Measurements from ENCODE around the gene SMOC1. TPM values are rescaled to one million over a fixed set of nuclear protein-coding genes. Genes with fewer than 3 reads are reported as not detected.
A peak's percentile ranks its signal among the peaks of the same experiment; 100 is the strongest.

SMOC1 gene
- total RNA-seq, 1 donor from 2014 or later: 12.2 TPM

- peak; percentile 37 to 76 for DNase-seq (ENCODE audit: low spot score in 2 of 2)
- no peak for FAIRE-seq
Measured at GRCh38 chr14:70027785-70028428, 148.7 kb downstream of the SMOC1 start.

DNA sequence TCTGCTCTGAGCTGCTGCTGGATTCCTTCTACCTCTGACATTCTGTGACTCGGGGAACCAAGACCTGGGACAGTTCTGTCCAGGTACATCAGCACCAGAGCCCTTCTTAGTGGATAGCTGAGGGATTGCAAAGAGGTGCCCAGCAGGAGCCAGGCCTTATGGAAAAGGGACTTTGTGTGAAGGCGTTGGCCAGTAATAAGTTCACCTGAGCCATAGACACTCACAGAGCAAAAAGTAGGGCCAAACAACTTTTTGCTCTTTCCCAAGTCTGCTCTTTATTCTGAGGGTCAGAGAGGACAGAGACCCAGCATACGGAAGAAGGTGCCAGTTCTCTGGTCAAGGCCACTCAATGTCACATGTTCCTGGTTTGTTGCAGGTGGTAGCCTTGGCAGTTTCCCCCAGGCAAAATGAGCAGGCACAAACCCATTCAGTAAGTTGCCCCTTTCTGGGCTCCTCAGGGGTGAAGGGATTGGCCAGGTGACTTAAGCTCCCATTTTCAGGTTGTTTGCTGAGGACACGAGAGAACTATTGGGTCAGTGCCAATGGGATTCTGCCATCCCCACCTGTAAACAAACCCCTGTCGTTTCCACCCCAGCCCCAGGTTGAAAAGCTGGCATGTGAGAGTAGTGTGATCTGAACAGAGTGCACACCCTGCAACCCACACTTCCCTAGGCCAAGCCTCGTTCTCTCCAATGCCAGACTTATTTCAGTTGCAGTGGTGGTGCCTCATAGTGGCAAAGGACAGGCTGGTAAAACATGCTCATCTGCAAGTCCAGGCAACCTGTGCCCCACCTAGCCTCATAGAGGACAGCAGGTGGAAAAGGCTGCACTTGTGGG is 150.3 kb downstream of the SMOC1 start:
- DNase-seq (ENCODE audit: low spot score in 2 of 2): no peak

GRCh38 chr14:70032016-70032415 is 152.8 kb downstream of the SMOC1 start:
- no peak for FAIRE-seq
- DNase-seq (ENCODE audit: low spot score in 2 of 2): no peak

More for the DNA sequence above, 150.3 kb downstream of the SMOC1 start:
- no peak for FAIRE-seq

- no peak for FAIRE-seq
- no peak for DNase-seq (ENCODE audit: low spot score in 2 of 2)
Measured at GRCh38 chr14:70032447-70032846, 153.2 kb downstream of the SMOC1 start.

GRCh38 chr14:70033116-70033515 is 153.9 kb downstream of the SMOC1 start:
- FAIRE-seq (no peak), DNase-seq (ENCODE audit: low spot score in 2 of 2) (no peak)

- FAIRE-seq (no peak), DNase-seq (ENCODE audit: low spot score in 2 of 2) (no peak)
Measured at GRCh38 chr14:70033561-70033960, 154.3 kb downstream of the SMOC1 start.

DNA sequence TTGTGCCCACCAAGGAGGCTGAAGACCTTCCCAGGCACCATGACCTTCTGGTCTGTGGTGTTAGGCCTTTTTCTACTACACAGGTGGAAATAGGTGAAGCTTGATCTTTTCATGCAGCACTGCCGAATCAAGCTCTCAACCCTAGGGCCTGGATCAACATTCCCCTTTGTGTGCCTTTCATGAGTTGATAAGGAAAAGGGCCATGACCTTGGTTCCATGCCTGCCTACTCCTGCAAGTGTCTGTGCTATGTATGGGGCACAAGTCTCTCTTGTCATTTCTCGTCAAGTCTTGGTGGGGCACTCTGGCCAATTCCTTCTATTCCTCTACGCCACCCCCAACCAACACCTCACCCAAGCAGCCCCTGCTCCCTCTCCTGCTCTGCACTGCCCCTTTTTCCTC is 155.0 kb downstream of the SMOC1 start:
- FAIRE-seq (no peak), DNase-seq (ENCODE audit: low spot score in 2 of 2) (no peak)

DNA sequence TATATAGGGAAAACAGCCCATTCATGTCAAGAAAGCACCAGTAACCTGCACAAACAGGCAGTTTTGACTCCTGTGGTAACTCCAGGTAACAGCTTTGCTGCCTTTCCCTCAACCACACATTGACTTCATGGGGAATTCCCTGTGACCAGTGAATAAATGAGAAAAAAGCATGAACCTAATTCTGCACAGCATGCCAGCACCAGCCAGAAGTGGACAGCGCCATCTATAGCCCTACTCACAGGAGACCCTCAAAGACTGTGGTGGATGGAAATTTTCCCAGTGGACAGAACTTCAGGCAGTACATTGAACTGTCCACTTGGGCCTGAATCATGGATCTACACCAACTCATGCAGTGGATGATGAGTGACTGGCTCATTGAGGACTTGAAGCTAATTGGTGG is 157.4 kb downstream of the SMOC1 start:
- DNase-seq (ENCODE audit: low spot score in 2 of 2) (no peak), FAIRE-seq (no peak)

- FAIRE-seq (no peak), DNase-seq (ENCODE audit: low spot score in 2 of 2) (no peak)
Measured at GRCh38 chr14:70043001-70043400, 163.8 kb downstream of the SMOC1 start.

- DNase-seq (ENCODE audit: low spot score in 2 of 2) (no peak), FAIRE-seq (no peak)
Measured at GRCh38 chr14:70045310-70045709, 166.1 kb downstream of the SMOC1 start.

- DNase-seq (ENCODE audit: low spot score in 2 of 2): peak; percentile 22 to 67
- FAIRE-seq: no peak
Measured at GRCh38 chr14:70045844-70046535, 166.8 kb downstream of the SMOC1 start.

DNA sequence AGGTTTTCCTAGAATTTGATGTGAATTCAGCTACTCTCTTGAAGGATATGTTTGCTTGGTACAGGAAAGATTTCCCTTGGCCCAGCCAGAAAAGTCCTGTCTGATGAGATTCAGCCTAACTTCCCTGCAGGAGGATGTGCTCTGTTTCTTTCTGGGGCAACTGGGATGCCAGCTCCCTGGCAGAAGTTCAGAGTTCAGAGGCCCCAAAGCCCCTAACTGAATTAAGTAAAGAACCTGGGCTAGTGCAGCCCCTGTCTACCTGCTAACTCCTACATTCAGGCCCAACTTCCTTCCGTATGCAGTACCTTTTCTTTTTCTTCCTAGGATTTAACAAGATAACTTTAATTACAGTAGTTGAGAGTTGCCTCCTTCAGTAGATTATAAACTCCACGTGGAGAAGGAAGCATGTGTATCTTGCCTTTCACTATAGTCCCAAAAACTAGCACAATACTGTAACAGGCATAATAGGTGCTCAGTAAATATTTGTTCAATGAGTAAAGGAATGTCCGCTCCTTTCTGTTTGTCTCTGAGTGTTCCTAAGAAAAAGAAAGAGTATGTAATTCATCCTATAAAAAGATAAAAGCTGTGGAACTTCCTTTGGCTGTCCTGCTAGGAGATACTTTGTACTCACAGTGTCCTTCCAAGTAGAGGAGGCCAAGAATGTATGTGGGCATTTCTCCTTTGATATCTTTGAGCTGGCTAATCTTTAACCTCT is 168.5 kb downstream of the SMOC1 start:
- FAIRE-seq: no peak
- no peak for DNase-seq (ENCODE audit: low spot score in 2 of 2)

GRCh38 chr14:70048313-70048654 is 169.1 kb downstream of the SMOC1 start:
- DNase-seq (ENCODE audit: low spot score in 2 of 2) (no peak), FAIRE-seq (no peak)

- FAIRE-seq: no peak
- DNase-seq (ENCODE audit: low spot score in 2 of 2): no peak
Measured at GRCh38 chr14:70049605-70050004, 170.4 kb downstream of the SMOC1 start.

DNA sequence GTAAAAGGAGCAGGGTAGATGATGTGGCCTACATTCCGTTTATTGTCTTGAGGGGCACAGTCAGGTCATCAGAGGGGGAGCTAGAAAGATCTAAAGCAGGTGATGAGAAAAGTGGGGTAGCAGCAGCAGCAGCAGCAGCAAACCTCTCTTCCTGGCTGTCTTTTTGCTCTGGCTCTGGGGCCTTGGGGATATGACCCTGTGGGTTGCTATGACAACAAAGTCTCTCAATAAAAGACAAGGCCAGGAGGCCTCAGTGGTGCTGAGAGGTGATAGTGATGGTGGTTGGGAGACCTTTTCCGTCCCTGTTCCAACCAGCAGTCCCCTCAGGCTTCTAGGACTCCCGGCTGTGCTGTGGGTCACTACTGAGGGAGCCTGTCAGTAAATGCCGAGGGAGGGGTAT is 170.9 kb downstream of the SMOC1 start:
- FAIRE-seq: no peak

DNA sequence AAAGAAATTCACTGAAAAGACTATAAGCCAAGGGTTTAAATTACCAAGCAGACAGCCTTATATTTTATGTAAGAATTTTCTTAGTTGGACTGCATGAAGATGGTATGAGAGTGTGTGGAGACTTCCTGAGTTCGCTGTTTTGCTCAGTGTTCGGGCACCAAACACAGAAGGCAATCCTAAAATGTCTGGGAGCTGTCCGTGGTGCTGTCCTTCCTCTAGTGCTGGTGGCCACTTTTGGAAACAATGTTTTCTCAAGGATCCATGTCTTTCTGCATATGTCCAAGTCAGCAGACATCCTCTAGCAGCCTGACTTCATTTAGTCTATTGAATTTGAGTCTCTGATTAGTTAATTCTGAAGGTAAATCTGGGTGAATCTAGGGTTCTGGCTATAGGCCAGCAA is 173.8 kb downstream of the SMOC1 start:
- DNase-seq (ENCODE audit: low spot score in 2 of 2) (no peak), FAIRE-seq (no peak)

More for the DNA sequence above, 170.9 kb downstream of the SMOC1 start:
- DNase-seq (ENCODE audit: low spot score in 2 of 2): no peak

DNA sequence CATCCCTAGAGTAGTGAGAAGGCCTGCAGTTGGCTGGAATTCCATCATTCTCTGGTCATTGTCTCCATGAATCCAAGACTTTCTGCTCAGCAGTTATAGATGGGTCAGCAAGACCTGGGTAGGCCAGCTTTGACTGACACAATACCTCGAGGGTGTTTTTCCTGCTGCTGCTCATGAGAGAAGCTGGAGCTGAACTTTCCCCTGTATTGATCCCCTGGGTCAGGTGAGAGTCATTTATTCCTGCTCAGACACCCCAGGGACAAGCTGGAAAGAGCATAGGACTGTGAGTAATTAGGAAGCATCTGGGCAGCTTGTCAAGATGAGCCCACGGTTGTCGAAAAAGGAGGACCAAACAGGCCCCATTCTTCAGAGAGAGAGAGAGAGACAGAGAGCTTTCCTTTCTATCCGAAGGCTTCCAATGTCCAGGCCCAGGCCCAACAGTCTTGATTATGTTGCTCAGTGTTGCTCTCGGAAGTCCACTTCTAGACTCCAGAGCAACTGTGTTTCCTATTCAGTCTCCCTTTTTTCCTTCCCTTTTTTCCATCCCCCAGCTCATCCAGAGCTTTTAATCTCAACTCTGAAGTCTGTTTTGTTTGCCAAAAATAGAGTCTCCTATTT is 178.4 kb downstream of the SMOC1 start:
- FAIRE-seq (no peak), DNase-seq (ENCODE audit: low spot score in 2 of 2) (no peak)

- FAIRE-seq: no peak
- DNase-seq (ENCODE audit: low spot score in 2 of 2): no peak
Measured at GRCh38 chr14:70059545-70059944, 180.3 kb downstream of the SMOC1 start.

DNA sequence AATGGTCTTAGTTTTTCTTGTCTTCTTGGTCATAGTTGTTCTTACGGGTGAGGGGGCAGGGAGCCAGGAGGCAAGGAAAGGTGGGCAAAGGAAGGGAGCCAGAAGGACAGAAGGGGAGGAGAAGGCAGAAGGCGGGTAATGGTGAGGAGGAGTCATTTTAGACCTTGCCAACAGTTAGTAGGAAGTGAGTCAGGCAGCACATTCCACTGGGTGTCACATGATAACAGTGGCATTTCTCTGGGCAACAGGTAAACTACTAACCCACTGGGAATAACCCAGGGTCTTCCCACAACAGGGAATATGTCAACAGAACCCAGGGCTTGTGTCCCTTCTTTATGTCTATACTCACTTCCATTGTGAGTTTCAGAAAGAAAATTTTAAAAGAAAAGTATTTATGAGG is 181.9 kb downstream of the SMOC1 start:
- DNase-seq (ENCODE audit: low spot score in 2 of 2): no peak
- no peak for FAIRE-seq

DNA sequence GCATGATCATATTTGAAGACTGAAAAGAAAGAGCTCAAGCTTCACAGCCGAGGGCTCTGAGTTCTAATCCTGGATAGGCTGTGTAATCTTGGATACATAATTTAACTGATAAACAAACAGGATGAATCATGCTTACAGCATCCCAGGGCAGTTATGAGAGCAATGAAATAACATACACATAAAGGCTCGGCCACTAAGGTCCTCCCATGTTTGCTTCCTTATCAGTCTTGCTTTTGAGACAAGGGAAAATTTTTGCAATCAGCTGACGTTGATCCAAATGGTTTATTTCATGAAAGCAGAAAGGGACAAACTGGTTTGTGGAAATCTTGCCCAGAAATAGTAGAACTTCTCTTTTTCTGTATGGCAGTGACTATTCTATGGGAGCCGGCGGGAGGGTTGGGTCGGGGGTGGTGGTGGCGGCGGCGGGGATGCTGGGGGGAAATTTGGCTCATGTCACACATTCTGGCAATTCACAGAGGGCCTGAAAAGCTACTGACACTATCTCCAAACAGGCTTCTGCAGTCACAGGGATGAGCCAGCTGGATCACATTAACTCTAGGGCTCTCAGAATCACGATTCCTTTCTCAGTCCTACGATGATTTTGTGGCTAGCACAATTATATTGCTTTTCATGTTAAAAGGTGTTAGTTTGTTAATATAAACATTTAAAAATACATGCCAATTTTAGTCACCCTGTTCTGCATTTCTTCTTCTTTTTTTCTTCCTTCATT is 185.1 kb downstream of the SMOC1 start:
- DNase-seq (ENCODE audit: low spot score in 2 of 2): no peak
- FAIRE-seq: no peak
